GM18907 (cell line): ENCODE measurements around the gene MAN1C1.

ENCODE experiments used
- ATAC-seq: cut with Tn5 transposase; IDR thresholded peaks from one replicate; pipeline ENCODE4 v1.9.1; 2021; ENCODE audit warnings: mild to moderate bottlenecking, moderate library complexity; ENCODE audit not compliant: unreplicated experiment

Gene MAN1C1

DNA sequence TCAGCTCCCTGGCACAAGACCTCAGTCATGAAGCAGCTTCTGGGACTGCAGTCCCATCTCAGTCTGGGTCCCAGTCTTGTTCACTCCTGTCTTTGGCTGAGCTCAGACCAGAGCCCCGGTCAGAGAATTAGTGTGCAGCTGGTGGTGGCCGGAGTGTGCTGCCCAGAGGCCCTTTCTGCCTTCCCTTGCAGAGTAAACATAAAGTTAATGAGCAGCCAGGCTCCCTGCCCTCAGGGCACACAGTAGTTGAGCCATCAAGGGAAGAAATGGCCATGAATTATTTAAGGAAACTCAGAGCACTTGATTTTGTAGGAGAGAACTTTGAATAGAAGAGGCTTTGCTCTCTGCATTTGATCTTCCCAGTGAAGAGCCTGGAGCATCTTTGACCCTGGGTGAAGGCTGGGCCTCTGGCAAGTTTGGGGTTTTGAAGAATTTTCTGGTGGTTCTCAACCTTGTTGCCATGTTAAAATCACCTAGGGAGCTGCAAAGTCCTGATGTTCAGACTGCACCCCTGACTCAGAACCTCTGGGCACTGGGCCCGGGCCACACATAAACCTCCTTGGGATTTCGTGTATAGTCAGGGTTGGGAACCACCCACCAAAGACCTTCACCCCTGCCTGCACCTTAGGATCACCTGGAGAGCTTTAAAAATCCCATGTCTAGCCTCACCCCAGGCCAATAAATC, 157.0 kb downstream of the MAN1C1 start:
- ATAC-seq = no peak

DNA sequence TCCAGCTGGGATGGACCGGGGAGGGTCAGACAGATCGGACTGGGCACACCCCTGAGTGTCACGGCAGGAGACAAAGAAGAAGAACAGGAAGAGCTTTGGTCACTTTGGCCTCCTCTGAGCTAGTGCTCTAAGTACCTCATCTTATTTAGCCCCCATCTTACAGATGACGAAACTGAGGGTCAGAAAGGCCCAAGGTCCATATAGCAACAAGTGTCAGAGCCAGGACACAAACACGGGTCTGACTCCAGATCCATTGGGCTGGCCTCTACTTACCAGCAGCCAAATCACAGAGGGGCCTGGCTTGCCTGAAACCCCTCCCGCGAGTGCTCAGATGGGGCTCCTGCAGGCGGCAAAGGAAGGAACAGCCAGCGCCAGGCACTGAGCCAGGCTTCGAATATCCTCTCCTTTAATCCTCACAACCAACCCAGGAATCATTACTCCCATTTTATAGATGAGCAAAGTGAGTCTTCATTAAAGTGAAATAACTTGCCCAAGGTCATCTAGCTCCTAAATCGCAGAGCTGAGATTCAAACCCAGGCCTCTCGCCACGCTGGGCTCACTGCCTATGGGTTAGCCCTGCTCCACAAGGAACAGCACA, 157.7 kb downstream of the MAN1C1 start:
- ATAC-seq = no peak

DNA sequence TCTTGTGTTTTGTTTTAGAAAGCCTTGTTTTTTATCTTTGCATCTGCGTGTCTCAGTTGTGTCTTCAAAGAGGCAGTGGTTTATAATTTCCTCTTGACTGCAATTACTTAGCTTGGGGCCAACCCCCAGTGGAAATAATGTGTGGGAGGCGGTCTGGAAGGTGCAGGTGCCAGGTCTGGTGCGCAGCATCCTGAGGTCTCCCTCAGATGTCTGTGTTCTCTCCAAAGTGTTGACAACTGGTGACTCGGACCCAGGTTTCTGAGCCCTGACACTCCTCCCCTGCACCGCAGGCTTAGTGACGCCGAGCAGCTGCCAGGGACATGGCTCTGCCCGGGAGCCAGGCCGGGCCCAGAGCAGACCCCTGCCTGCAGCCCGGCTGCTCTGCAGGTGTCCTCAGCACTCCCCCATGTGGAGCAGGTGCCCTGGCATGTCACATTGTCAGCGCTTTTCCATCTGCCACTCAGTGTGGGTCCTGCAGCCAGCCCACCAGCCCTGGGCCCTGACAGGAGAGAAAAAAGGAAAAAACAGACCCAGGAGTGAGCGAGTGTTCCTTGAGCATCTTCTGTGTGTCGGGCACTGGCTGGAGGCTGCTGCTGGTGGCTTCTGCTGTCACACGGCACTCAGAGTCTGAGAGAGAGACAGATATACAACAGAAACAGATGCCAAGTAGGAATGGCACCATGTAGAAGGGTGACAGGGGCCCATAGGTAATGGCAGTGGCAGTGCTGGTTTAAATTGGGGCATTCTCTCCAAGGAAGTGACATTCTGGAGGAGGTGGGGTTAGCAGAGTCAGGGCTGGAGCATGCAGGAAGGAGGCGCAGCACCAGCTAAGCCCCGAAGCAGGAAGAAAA, 158.6 kb downstream of the MAN1C1 start:
- ATAC-seq = no peak

DNA sequence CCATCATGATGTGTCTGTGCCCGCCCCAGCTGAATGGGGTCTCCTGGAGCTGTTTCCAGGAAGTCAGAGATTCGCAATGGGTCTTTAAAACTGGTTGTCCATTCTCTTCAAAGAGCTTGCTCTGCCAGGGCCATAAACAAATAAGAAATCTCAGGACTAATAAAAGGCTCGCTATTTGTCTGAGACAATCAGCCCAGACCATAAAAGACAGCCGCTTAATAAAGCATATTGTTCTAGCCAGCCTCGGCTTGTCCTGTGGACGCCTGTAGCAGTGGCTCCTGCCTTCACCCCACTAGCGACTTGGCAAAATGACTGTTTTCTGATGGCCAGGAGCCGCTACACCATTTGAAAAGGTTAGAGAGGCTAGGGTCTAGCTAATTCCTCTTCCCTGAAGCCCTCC, 162.8 kb downstream of the MAN1C1 start:
- ATAC-seq = no peak

DNA sequence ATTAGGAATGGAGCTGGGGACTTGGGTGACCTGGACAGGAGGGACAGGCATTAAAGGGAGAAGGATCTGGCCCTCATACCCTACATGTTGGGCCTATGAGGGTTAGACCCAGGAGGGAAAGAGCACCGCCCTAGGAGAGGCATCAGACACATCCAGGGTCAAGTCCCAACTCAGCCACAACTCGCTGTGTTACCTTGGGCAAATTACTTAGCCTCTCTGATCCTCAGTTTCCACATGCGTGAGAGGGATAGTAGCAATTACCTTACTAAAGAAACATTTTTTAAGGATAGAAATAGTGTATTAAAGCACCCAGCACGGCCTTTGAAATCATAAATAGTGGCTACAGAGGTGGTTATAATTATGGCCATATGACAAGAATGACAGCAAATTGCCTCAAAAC, 163.3 kb downstream of the MAN1C1 start:
- ATAC-seq = no peak

DNA sequence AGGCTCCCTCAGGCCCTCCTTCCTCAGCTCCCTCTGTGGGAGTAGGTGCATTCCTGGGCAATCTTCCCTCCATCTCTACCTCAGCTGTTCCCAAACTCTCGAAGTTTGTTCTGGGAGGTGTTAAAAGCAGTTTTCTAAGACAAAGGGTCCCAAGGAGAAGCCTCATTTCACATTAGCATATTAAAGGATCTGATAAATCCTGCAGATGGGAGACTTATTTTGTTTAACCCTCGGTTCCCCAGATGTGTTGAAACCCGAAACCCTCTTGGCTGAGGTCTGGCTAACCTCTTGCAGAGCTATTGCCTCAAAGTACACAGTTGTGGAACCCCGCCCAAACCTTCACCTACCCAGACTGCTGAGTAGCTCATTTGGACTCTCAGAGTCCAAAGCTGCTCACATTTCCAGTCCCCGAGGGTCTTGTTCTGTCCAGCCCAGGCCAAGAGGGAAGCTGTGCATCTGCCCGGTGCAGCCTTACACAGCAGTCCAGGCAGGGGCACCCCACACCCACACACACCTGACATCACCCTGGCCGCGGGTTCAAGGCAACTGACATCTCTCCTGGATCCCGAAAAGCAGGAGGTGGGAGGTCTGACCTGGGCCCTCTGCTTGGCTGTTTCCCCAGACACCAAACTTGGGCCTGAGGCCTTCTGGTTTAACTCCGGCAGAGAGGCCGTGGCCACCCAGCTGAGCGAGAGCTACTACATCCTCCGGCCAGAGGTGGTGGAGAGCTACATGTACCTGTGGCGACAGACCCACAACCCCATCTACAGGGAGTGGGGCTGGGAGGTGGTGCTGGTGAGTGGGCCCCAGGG, 163.9 kb downstream of the MAN1C1 start:
- no peak for ATAC-seq

DNA sequence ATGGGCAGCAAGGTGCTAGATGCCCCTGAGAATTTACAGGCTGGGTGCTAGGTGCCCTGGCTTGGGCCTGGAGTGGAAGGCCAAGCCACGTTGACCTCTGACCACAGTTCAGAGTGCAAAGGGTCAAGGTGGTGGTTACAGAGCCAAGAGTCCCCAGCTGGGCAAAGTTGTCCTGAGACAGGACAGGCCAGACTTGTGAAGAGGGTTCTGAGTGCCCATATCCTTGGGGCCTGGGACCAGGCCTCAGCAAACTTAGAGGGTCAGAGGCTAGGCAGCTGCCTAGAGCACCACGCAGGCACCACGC, 164.5 kb downstream of the MAN1C1 start:
- no peak for ATAC-seq

DNA sequence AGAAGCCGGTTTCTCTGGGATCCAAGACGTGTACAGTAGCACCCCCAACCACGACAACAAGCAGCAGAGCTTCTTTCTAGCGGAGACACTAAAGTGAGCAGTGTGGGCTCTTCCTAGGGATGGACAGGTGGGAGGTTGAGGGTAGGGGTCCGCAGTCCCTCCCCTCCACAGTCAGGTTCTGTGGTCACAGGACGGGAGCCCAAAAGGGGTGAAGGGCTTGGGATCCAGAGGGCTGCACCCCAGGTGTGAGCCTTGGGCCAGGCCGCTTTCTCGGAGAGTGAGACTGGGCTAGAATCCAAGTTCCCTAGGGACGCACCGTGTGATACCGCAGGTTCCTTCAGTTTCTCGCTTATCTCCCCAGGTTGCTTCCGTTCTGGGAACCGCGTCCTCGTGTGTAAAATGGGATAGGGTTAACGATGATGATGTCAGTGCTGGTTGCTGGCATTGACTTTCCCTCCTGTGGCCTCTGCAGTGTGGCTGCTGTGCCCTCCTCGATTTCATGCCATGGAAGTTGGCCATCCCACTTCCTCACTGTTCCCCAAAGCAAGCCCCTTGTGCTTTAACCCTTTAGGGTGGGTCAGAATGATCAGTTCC, 166.1 kb downstream of the MAN1C1 start:
- no peak for ATAC-seq

DNA sequence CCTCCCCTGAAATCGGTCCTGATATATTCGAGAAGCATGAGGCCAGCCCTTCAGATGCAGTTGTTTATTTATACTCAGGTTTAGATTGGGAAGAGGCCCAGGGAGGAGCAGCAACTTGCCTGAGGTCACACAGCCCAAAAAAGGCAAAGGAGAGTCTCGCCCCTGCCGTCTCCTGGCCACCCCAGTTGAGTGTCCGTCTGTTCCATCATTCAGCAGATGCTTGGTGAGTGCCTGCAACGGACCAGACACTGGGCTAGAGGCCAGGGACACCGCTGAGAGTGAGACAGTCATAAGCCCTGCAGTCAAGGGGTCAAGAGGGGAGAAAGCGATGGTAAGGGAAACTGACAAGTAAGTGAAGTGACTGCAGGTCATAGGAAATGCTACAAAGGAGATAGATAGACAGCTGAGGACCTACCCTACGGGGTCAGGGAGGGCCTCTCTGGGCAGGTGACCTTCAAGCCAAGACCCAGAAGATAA, 168.0 kb downstream of the MAN1C1 start:
- no peak for ATAC-seq

DNA sequence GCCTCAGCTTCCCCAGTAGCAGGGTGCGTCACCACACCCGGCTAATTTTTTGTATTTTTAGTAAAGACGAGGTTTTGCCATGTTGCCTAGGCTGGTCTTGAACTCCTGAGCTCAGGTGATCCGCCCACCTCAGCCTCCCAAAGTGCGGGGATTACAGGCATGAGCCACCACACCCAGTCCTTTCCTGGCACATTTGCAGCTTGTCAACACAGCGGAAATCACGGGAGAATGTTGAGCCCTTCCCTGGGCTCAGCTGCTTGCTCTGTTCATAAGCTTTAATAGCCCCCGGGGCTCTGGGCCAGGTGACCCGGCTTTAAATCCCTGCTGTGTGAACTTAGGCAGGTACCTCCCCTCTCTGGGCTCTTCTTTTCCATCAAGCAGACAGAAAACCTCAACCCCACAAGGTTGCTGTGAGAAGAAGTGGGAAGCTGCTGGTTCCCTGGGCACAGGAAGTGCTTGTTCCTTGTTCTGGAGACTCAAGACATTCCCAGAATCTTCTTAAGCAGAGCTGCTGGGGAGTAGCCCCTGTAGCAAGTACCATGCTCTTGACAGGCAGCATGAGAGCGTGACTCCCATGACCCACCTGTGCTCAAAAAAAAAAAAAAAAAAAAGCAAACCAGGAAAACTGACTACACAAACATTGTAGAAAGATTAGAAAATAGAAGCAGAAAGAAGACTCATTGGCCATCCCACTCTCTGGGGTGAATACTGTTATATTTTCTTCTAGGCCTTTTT, 168.9 kb downstream of the MAN1C1 start:
- ATAC-seq = no peak

DNA sequence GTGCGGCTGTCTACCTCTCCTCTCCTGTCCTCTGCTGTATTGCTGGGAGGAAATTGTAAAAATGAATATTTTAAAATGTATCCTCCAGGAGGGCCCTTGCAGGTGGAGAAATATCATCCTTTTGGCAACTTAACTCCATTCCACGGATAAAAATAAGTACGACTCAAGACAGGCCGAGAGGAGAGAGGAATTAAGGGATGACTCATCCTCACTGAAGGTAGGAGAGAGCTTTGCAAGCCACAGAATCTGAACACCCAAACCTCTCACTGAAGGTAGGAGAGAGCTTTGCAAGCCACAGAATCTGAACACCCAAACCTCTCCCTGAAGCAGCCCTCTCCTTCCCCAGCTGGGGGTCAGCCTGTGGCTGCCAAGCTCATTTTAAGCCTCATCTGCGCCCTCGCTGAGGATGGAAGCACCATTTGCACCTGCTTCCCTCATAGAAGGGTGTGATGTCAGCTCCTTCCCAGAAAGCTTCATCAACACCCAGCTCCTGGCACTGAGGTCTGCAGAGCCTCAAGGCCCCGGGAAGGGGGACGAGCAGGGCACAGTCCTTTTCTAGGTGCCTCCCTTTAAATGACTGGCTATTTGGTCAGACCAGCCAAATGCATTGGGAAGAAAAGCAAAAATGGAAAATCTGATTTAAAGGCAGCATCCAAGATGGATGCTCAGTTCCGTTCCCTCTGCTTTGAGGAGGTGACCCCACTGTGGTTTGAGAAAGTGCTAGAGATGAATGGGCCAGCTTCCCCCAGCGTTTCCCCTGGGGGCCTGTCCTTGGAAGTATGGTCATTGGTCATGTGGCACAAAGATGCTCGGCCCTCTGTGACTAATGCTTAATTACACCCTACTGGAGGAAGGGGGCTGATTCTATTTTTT, 170.5 kb downstream of the MAN1C1 start:
- no peak for ATAC-seq

DNA sequence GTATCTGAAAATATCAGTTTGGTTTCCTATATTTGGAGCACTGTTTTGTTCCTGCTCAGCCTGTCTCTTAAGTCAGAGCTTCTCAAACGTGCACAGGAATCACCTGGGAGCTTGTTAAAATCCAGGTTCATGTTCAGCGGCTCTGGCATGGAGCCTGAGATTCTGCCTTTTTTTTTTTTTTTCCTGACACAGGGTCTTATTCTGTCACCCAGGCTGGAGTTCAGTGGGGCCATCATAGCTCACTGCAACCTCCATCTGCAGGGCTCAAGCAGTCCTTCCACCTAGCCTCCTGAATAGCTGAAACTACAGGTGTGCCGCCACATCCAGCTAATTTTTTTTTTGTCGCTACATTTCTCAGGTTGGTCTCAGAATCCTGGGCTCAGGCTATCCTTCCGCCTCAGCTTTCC, 171.2 kb downstream of the MAN1C1 start:
- ATAC-seq = no peak

DNA sequence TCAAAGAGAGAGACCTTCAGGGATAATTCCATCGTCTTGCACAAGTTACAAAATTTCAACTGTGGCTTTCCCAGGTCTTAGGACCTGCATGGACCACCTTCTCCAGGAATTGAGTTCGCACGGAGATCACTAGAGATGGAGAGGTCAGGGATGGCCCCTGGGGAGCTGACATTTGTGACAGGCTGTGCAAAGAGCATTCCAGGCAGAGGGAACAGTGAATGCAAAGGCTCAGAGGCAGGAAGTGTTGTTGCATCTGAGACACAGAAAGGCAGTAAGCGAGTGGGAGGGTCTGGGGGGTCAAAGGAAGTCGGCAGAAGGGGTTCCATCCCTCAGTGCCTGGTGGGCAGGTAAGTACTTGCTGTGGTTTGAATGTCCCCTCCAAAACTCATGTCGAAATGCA, 173.9 kb downstream of the MAN1C1 start:
- no peak for ATAC-seq

DNA sequence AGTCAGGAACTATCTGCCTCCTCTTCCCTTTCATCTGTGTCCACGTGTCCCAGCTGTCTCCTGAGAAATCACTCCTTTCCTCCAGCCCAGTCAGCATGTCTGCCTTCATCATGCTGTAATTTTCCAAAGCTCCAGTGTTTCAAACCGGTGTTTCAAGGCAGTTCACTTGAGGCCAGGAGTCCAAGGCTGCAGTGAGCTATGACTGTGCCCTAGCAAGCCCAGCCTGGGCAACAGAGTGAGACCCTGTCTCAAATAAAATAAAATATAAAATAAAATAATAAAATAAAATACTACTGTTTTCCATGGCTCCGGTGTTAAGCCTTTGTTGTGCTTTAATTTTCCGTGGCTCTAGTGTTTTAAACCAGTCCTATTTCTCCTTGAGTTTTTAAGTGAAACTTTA, 175.5 kb downstream of the MAN1C1 start:
- no peak for ATAC-seq

DNA sequence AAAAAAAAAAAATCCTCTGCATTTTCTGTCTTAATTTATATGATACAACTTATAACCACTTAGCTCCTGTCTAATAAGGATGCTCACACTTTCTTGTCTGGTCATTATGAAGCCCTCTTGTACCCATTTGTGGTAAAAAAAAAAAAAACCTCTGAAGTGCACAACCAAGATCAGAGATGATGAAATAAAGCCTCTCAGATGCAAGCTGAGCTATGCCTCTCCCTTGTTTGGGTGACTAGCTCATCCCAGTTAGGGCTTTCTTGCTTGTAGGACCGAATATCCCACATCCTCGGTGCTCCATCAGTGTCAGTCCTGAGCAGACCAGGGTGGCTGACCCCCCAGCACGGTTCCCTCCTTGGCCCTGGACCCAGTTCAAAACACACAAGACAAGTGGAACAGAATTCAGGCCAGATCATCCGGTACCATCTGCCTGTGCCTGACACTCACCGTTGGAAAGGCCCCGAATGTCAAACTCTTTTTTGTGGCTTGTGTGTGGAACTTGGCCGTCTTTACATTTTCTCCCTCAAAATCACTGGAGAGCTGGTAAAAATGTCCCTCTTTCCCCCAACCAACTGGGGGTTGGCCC, 177.1 kb downstream of the MAN1C1 start:
- ATAC-seq = no peak

DNA sequence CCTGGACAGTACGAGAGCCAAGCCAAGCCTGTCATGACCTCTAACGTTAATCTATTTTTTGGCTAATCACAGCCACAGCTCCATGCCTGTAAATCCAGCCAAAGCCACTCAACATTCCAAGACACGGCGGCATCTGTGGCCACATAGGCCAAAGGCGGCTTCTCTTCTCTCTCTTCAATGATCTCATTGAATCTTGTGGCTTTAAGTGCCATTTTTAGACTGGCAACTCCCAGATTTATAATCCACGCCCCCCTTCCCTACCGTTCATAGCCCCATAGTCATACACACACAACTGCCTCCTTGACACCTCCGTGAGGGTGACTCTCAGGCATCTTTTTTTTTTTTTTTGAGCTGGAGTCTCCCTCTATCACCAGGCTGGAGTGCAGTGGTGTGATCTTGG, 177.7 kb downstream of the MAN1C1 start:
- ATAC-seq = no peak

DNA sequence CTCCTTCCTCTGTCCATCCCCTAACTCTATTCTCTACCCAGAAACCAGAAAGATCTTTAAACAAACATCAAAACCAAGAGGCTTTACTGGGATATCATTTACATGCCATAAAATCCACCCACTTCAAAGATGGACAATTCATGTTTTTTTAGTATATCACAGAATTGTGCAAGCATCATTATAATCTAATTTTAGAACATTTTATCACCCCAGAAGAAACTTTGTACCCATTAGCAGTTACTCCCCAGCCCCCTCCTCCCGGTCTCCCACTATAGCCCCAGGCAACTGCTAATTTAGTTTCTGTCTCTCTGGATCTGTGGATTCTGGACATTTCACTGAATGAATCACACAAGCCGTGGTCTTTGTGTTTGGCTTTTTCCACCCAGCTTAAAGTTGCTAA, 178.6 kb downstream of the MAN1C1 start:
- no peak for ATAC-seq

DNA sequence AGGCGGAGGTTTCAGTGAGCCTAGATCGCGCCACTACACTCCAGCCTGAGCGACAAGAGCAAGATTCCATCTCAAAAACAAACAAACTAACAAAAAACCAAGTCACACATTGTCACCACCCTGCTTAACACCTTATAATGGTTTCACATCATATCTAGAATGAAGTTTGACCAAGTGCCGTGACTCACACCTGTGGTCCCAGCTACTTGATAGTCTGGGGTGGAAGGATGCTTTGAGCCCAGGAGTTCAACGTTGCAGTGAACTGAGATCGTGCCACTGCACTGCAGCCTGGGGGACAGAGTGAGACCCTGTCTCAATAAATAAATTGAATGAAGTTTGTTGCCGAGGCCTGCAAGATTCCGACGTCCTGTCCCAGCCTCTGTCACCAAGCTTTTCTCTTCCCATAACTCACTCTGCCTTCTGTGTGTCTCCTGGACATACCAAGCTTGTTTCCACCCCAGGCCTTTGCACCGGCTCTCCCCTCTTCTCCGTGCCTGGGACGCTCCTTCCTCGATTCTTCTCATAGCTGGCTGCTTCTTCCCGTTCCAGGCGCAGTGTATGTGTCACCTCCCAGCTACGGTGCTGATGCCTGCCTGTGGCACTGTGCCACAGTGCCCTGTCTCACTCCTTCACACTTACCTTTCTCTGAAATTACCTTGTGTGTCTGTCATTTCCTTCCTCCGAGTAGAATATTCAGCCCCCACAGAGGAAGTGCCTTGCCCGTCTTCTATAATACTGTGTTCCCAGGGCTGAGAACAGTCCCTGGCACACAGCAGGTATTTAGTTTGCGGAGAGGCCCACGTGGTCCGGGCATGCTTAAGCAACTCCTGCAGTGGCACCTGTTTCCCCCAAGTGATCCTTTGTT, 179.6 kb downstream of the MAN1C1 start:
- no peak for ATAC-seq
